Left hindlimb (tissue), 1 donor: Measurements from ENCODE around the gene SF3B4.
"Not testable (repeated sequence)": the region's sequence is repeated elsewhere in the genome, so short reads cannot be mapped to it uniquely, and the experiment has no call there.

ENCODE experiments used
- DNase-seq: peaks from one replicate; pipeline ENCODE4 v3.0.0-alpha.2; 2018

The SF3B4 gene

DNA sequence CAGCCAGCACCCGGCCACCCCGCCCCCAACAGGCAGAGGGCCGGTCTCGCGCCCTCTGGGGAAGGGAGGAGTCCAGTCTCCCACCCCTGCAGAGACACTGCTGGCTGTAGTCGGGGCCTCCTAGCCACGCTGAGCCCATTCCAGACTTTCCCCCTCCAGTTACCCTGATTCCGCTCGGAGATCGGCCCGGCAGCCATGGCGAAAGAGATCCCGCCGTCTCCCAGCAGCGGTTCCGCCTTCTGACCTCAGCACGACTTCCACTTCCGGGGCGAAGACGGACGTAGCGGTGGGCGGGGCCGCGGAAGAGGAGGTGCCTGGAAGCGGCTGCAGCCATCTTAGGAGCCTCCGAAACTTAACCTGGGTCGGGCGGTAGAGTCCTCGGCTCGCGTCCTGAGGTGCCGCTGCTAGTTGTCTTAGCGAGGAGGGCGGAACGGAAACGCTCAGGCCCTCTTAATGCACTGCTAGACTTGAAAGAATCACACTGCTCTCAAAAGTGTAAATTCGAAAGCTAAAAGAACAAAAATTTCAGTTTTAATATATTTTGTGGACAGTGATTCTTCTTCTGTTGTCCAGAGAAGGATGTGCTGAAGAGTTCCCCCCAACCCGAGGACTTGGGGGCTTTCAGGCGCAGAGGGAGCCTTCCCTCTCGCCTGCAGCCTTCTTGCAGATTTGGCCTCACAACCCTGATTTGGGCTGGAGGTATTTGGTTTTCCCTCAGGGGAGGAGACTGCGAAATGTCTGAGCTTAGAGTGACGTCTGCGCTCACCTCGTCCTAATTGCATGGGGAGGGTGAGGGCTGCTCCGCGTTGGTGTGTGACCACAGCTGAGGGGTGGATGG lies at the start of gene SF3B4:
Gene SF3B4, minus strand, starts transcription at position 241 of the 838 bp plus-strand sequence. Its CDS starts 44 bp downstream, at position 197.
- peak; percentile 97 for DNase-seq

DNA sequence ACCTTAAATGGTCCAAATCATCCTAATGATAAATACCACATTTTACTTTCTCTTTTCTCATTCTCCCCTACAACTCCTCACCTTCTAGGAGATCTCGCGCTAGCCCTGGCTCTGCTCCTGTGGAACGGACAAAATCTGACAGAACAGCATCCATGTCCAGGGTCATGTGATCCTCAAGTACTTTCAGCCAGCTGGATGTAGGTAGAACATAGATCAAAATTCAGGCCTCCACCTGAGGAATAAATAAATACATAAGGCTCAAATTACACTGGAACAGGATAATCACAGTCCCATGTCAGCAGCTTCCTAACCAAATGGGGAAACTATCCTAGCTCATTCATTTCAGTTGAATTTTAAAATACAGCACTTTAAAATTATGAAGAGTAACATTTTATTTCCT lies 49.7 kb upstream of the SF3B4 start:
- no peak for DNase-seq

- DNase-seq = no peak
Observed at GRCh38 chr1:149972547-149972946, 44.9 kb upstream of the SF3B4 start.

- no peak for DNase-seq
Observed at GRCh38 chr1:149967646-149968045, 40.0 kb upstream of the SF3B4 start.

DNA sequence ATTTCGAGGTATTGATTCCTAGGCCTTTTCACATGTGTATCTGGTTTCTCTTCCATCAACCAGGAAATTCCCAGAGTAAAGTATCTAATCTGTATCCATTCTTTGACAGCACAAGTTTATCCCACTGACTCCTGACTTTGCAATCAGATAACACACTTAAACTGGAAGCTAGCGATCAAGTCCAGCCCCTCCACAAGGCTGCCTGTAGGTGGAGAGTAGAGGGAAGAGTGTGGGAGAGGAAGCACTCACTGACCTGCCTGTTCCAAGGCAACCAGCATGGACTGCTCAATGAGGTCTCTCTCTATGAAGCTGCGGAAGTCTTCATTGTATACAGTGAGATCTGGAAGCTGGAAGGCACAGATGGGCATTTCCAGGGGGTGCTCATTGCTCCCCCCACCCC lies 39.4 kb upstream of the SF3B4 start:
- no peak for DNase-seq

- DNase-seq = no peak
Observed at GRCh38 chr1:149966405-149966804, 38.8 kb upstream of the SF3B4 start.

GRCh38 chr1:149965440-149965839 lies 37.8 kb upstream of the SF3B4 start:
- no peak for DNase-seq

DNA sequence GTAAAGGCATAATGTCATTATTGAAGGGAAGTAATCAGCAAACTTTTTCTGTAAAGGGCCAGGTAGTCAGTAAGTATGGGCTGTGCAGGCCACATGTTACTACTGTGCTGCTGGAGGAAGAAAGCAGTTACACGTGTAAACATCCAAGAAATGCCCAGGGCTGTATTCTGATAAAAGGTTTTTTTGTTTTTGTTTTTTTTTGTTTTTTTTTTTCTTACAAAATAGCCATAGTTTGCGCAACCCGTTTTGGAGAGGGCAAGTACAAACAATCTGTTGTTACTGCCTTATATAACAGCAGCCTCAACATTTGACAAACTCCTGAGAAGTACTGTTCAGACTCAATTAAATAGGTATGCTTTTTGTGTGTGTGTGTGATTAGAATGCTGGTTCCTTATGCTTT lies 35.8 kb upstream of the SF3B4 start:
- no peak for DNase-seq

DNA sequence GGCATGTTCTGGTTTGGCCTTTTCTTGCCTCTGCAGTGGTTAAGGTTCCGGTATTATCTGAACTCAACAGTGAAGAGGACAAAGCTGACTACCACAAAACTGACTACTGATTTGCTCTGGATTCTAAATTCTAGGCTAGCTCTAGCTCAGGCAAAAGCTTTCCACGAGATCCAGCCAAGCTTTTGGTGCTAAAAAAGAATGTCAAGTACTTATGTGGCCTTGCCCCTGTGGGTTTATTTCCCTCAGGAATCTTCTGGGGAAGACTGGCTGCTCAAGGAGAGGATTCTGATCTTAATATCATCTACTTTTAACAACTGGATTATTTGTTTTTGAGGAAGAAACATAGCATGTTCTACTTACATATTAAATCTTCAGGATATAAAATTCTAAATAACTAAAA lies 35.1 kb upstream of the SF3B4 start:
- DNase-seq = no peak

- peak; percentile 62 for DNase-seq
Observed at GRCh38 chr1:149962039-149962647, 34.5 kb upstream of the SF3B4 start.

DNA sequence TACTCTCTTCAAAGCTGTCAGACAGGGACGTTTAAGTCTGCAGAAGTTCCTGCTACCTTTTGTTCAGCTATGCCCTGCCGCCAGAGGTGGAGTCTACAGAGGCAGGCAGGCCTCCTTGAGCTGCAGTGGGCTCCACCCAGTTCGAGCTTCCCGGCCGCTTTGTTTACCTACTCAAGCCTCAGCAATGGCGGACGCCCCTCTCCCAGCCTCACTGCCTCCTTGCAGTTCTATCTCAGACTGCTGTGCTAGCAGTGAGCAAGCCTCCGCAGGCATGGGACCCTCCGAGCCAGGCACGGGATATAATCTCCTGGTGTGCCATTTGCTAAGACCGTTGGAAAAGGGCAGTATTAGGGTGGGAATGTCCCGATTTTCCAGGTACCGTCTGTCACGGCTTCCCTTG lies 29.9 kb upstream of the SF3B4 start:
- not testable (repeated sequence) for DNase-seq

GRCh38 chr1:149949911-149950310 lies 22.3 kb upstream of the SF3B4 start:
- no peak for DNase-seq

DNA sequence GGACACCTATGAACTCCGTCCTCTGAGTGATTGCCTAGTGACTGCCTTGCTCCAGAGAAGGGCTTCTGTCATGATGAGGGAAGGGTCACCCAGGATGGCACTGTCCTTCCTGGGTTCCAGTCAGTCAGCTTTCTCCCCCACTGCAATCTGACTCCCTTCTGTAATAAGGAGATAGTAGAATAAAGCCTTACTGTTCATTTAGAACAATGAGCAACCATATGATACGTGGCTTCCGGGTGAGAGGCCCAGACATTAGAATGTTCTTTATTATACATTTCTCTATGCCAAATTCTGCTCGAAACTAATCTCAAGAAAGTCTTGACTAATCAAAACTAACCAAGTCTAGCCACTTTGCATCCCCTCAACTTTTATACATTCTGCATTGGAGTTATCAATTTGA lies 17.6 kb upstream of the SF3B4 start:
- no peak for DNase-seq

DNA sequence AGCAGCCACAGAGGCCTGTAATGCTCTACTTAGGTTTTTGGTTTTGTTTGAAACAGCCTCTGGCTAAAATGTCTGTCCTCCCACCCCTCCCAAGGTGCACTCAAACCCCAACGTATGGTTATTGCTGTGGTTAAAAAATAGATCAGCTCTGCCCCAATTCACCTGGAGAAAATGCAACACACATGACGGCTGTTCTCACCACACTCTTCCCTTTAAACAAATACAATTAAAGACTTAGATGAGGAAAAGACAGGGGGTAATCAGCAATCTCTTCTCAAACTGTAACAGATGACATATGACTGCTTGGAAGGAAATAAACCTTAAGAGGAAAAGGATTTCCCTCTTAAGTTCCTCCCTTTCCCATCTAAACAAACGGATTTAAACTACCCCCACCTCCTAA lies 15.3 kb upstream of the SF3B4 start:
- DNase-seq = no peak

GRCh38 chr1:149942207-149942606 lies 14.6 kb upstream of the SF3B4 start:
- no peak for DNase-seq

DNA sequence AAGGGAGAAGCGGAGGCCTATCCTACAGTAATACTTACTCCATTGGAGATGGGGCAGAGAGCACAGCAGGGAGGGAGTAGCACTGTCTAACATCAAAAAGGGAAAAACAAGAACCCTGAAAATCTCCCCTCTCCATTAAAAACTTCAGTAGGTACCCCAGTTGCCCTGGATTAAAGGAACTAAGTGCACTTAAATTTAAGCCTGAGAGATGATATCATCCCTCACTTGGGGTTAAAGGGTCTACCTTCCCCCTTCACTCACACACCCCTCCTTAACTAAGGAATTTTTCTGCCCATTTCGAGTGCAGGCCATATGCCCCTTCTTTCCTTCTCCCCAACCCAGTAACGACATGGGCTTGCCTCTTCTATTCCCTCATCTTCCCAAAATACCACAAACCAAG lies 12.8 kb upstream of the SF3B4 start:
- DNase-seq = no peak

GRCh38 chr1:149938668-149939003 lies 11.0 kb upstream of the SF3B4 start:
- DNase-seq = not testable (repeated sequence)

DNA sequence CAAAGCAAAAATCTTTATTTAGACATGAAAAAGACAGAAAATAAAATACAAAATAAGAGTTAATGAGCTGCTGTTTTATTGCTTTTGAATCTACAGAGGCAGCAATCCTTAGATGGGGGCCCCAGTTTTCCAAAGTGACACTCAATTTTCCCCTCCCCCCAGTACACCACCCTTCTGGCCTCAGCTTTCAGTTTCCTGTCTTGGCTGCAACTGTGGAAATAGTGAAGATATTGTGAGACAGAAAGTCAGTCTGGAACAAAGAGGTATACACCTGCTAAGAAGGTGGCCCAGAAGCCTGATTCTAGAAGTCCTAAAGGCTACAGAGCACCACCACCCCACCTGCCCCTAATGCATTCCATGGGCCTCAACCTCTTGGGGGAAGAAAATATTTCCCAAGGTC lies 10.2 kb upstream of the SF3B4 start:
- DNase-seq = no peak

- DNase-seq = no peak
Observed at GRCh38 chr1:149936992-149937705, 9.5 kb upstream of the SF3B4 start.

DNA sequence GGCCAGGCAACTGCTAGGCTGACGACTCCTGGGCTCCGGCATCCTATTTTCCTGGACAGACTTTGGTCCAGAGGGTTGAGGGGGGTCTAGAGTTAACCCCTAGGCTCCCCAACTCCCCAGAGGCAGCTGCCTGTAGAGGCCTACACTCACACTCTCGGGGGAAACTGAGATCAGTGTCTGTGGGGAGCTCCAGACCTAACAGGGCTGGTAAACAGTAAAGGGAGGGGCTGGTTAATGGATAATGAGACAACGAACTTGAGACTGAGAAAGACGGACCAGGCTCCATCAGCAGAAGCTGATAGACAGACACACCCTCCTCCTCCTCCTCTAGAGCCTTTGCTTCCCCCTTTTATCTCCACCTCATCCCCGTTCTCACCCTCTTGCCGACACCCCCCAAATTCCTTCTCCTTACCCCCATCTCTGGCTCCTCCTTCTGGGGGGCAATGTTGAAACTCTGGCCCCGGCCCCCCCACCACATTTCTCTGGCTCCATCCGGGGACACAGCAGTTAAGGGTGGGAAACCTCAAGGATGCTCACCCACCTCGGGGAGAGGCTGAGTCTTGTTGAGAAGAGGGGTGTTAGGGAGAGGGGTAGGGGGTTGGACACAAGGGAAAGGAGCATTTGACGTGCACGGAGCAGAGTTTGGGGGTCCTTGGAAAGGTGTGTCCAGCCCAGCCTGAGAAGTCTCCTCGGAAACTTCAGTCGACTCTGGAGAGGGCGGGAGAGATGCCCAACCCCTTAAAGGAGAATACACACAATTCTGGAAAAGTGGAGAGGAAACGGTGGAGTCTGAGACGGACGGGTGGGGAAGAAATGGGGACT lies 8.8 kb upstream of the SF3B4 start, which contains the start of gene MTMR11:
Gene MTMR11, minus strand, starts transcription at position 710 of the 822 bp plus-strand sequence. Its CDS starts 232 bp downstream, at position 478.
- peak; percentile 64 for DNase-seq

GRCh38 chr1:149934356-149934755 lies 6.8 kb upstream of the SF3B4 start:
- DNase-seq = no peak

- no peak for DNase-seq
Observed at GRCh38 chr1:149933208-149933607, 5.6 kb upstream of the SF3B4 start.

DNA sequence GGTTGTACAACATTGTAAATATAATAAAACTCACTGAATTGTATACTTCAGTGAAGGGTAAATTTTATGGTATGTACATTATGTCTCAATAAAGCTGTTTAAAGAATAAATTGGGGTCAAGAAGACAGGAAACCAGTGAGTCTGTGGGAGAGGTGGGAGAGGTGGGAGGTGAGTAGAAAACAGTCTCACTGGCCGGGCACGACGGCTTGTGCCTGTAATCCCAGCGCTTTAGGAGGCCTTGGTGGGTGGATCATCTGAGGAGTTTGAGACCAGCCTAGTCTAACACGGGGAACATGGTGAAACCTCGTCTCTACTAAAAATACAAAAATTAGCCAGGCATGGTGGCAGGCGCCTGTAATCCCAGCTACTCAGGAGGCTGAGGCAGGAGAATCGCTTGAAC lies 4.9 kb upstream of the SF3B4 start:
- DNase-seq = no peak
